HG03457 (cell line): ENCODE measurements around the gene AHCYL2.
"Not testable (repeated sequence)": the region's sequence is repeated elsewhere in the genome, so short reads cannot be mapped to it uniquely, and the experiment has no call there.

Experiments used
- ATAC-seq: cut with Tn5 transposase; IDR thresholded peaks from one replicate; pipeline ENCODE4 v1.9.1; 2021; ENCODE audit warnings: moderate number of reproducible peaks; ENCODE audit not compliant: unreplicated experiment

Gene AHCYL2

GRCh38 chr7:129347330-129347729 lies 122.5 kb downstream of the AHCYL2 start:
- no peak for ATAC-seq

- ATAC-seq: no peak
Observed at GRCh38 chr7:129348023-129348740, 123.4 kb downstream of the AHCYL2 start.

DNA sequence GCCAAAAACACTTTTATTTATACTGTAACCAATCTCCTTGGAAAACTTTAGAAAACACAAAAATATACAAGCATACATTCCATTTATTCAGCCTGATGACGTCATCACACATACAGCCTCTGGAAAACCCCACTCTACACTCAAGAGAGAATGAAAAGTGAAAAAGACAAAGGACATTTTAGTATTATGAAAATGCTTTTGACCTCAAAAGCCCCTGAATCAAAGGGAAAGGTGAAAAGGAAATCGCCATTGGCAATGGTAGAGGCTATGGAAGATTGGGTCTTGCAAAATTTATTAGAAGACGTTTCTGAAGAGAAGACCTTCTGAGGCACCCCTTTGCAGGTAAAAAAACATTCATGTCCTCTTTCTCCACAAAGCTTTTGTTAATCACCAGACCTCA lies 126.5 kb downstream of the AHCYL2 start:
- no peak for ATAC-seq

DNA sequence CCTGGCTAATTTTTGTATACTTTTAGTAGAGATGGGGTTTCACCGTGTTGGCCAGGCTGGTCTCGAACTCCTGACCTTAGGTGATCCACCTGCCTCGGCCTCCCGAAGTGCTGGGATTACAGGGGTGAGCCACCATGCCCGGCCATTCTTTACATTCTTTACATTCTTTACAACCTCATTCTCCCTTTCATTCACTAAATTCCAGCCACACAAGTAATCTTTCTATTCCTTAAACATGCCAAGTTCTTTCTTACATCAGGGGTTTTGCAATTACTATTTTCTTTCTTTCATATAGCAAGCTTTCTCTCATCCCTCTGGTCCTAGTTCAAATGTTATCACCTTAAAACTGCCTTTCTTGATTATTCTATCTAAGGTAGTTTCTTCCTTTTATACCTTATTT lies 128.3 kb downstream of the AHCYL2 start:
- not testable (repeated sequence) for ATAC-seq

GRCh38 chr7:129354428-129355157 lies 129.8 kb downstream of the AHCYL2 start:
- ATAC-seq: no peak

GRCh38 chr7:129356176-129356575 lies 131.3 kb downstream of the AHCYL2 start:
- no peak for ATAC-seq

DNA sequence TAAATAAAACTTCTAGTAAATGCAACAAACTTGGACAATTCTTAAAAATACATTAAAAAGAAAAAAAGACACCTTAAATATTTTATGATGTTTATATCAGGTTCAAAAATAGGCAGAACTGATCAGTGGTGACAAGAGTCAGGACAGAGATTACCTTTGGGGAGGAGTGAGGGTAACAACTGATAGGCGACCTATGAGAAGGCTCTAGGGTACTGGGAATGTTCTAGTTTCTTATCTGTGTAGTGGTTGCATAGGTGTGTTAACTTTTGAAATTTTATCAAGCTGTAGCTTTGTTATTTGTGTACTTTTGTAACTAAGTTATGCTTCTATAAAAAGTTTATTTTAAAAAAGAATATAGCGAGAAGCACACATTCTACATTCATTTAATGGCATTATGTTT lies 134.3 kb downstream of the AHCYL2 start:
- ATAC-seq: no peak

DNA sequence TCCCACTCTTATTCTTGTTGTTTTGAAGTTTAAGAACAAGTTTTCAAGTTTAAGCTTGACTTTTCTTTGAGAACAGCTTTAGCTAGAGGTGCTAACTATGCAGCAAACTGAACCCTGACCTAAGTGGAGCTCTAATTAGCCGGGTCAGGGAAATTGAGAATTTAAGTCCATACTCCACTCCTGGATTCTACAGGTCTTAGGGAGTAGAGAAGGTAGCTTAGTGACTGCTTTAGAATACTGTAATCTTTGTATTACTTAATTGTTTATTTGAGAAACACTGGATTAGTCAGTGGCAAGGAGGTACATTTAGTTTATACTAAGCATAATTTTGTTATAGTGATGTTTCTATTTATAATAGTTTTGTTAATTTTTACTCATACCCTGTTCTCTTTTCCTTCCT lies 134.8 kb downstream of the AHCYL2 start:
- no peak for ATAC-seq

DNA sequence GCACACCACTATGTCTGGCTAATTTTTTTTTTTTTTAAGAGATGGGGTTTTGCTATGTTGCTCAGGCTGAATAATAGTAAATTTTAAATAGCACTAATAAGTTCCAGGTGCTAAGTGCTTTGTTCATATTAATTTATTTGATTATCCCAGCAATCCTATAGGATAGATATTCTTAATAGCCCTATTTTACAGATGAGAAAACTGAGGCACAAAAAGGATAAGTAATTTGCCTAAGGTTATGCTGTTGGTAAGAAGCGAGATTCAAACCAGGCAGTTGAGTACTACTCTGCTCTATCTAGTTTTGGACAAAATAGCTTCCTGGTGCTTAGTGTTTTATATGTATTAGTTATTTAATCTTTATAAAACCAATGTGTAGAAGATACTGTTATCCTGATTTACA lies 136.9 kb downstream of the AHCYL2 start:
- no peak for ATAC-seq

DNA sequence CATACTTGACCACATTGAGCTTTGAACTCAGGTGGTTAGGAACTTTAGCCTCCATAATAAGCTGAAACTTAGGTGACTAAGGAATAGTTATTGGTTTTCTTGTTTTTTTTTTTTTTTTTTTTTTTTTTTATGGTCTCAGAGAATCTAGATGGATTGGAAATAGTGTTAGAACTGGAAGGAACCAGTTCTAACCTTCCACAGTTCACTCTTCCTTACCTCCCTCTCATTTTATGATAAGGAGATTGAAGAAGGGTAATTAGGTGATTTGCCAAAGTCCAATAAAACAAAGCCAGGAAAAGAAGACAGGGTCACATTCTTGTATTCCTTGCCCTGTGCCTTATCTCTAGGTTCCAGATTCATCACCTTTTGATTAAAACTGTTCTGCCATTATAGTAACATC lies 137.7 kb downstream of the AHCYL2 start:
- no peak for ATAC-seq

- ATAC-seq: no peak
Observed at GRCh38 chr7:129367349-129367699, 142.5 kb downstream of the AHCYL2 start.

GRCh38 chr7:129367700-129368388 lies 143.0 kb downstream of the AHCYL2 start:
- ATAC-seq: no peak

DNA sequence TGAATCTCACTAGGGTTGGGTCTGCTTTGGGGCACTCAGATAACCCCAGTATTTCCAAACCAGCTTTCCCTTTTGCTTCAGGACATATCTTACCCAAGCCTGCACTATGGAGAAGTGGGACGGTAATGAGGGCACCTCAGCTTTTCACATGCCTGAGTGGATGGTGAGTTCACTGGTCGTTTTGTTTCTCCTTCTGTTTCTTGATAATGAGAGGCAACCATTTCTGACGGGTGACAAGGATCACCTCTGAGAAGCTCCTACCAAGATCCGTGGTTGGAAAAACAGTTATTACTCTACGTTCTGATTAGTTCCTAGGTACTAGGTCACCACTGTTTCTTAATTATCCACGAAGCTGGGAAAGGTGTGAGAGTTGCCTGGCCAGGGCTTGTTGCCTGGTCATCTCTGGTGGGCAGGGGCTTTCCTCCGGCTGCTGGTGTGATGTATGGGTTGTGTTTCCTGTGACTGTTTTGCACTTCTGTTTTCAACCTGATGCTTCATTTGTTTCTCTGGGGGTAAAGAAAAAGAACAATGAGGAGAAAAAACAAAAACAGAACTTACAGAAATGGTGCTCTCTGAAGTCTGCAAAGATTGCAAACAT lies 143.7 kb downstream of the AHCYL2 start:
- no peak for ATAC-seq

DNA sequence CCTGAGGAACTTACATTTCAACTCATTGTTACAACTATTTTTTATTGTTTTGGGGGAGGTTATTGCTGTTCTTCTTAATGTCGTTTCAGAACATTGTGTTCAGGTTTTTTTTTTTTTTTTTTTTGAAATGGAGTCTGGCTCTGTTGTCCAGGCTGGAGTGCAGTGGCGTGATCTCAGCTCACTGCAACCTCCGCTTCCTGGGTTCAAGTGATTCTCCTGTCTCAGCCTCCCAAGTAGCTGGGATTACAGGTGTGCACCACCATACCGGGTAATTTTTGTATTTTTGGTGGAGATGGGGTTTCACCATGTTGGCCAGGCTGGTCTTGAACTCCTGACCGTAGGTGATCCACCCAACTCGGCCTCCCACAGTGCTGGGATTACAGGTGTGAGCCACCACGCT lies 144.6 kb downstream of the AHCYL2 start:
- not testable (repeated sequence) for ATAC-seq

DNA sequence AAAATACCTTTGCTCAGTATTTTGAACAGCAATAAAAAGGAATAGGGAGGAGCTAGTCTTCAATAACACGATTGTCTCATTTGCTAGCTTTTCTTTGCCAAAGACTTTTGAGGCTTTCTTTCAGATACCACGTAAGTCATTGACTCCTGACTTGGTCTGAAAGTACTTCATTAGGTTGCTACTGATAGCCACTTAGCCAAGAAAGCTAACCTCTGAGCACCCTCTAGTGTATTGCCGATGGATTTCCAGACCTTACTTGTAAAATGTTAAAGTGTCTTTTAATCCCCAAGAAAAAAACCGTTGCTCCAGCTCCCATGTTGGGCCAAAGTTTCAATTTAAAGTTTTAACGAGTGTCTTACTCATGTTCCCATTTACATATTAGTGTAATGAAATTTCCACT lies 146.0 kb downstream of the AHCYL2 start:
- ATAC-seq: no peak

- no peak for ATAC-seq
Observed at GRCh38 chr7:129371487-129371886, 146.7 kb downstream of the AHCYL2 start.

GRCh38 chr7:129373651-129374428 lies 149.0 kb downstream of the AHCYL2 start:
- no peak for ATAC-seq

DNA sequence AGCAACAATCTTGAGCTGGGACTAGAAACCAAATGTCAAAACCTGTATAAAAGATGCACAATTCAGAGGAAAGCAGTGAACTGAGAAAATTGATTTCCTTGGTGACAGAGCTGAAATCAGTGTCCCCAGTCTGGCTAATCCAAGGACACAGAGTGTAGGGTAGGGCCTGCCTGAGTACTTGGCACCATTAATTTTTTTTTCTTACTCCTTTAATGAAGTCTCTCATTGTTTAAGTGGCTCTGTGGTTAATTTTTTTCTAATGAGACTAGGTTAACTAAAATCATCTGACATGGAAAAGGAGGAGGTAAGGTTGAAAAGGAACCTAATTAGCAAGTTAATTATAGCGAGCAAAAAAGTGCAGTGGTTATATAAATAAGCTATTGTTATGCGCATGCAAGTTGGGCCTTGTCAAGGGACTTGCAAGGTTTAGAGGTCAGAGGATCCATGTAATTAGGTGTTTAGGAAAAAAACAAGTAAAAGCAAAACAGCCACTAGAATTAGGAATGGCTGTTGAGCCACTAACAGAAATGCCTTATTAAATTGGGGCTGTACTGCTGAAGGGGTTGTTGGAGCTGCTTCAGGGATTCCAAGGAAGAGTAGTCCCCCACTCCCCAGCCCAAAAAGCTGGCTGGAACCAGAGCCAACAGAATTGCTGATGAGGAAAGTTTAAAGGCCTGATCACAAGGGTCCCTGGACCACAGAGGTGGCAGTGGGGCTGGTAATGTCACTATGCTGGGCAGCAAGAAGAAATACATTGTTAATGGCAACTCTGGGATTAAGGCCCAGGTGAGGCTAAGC lies 150.5 kb downstream of the AHCYL2 start:
- ATAC-seq: no peak

DNA sequence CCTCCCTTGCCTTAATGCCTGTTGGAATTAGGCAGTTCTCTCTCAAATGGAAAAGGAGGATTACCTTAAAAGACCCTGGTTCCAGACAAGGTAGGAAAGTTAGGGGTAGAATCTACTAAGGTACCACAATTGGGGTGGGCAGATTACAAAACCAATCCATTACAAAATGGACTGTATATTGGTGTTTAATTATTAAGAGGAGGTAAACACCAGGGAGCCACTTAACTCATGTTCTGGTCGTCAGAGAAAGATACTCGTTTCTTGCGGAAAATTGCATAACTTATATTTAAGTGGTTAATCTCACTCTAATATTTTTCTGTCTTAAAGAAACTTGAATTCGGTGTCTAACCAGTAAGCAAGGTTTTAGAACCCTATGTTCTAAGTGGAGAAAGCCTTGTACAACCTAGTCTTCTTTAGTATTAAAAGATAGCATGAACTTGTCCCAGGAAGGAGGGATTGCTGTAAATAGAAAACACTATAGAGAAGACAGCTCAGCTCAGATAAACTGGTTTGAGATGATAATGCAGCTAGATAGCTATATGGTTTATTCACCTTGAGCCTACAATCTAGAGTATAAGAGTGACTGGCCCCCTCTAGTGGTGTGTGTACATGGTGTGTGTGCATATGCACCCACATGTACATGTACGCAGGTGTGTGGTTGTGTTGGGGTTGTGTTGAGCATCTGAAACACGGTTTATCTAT lies 151.4 kb downstream of the AHCYL2 start:
- no peak for ATAC-seq
